Measurements from ENCODE around the gene DGAT2. TPM values are rescaled to one million over a fixed set of nuclear protein-coding genes. Genes with fewer than 3 reads are reported as not detected.

Gene DGAT2
- total RNA-seq: 0.70 and 8.5 TPM in 2 replicates

DNA sequence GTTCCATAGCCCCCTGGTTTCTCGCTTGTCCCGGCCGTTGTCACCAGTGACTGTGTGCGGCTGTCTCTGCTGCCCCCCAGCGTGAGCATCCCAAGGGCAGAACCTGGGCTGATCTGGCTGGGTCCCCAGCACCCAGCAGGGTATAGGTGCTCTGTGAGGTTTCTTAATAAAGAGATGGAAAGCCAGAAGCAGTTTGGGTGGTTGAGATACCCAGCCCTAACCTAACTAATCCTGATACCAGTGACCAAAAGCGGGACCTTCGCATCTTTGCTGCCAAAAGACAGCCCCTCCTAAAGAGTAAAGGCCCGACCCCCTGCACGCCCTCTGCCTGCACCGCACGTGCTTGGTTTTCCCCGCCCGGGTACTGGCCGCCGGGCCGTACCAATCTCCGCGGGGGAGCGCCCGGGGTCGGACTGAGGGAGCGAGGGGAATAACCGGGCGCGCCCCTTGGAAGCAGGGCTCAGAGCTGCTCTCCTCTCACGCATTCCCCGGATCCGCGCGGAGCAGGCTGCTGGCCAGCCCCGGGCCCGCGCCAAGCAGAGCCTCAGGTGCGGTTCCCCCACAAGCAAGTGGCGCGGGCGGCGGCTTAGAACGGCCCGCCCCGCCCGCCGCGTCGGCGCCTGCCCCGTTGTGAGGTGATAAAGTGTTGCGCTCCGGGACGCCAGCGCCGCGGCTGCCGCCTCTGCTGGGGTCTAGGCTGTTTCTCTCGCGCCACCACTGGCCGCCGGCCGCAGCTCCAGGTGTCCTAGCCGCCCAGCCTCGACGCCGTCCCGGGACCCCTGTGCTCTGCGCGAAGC, at the start of gene DGAT2:
Gene DGAT2, plus strand, starts transcription at position 667 of the 797 bp plus-strand sequence. CDS start 214 bp downstream, outside the sequence.

DNA sequence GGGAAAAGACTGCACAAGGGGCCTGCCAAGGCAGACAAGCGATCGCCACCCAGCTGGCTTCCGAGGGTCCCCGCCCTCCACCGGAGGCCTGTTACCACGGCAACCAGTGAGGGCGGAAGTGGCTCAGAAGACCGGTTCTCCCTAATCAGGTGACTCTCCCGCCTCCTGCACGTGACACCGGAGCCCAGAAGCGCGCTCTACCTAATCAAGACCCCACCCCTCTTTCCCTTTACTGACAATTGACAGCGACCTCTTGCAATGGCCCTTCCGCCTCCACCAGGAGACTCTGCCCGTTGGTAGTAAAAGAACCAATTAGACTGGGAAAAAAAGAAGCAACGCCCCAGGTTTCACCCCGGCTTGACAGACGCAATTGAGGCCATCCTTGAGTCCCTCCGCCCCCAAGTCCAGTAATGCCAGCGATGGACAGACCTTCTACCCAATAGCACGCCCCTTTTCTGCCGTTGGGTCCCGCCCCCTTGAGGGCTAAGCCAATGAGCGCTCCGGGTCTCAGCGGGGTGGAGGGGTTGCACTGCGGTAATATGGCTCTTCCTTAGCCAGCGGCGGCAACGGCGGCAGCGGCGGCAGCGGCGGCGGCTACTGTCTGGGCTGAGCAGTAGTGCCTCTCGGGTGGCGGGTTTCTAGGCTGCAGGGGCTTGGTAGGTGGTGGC, 46.2 kb downstream of the DGAT2 start, which contains the start of gene UVRAG:
Gene UVRAG, plus strand, starts transcription at position 534 of the 668 bp plus-strand sequence. CDS start 198 bp downstream, outside the sequence.

Other genes with a start within 250 kb of the DGAT2 start
- 9.1 and 16.5 TPM in 2 replicates for gene GDPD5, start 242.8 kb upstream of the DGAT2 start, total RNA-seq
- 2,236 and 2,744 TPM in 2 replicates for gene SERPINH1, start 206.5 kb upstream of the DGAT2 start, total RNA-seq
- 5.6 and 6.1 TPM in 2 replicates for gene MAP6, start 99.7 kb upstream of the DGAT2 start, total RNA-seq
- not detected in 2 replicates for gene MOGAT2, start 50.9 kb upstream of the DGAT2 start, total RNA-seq
- 12.9 and 18.2 TPM in 2 replicates for gene UVRAG, start 46.4 kb downstream of the DGAT2 start, total RNA-seq